Psoas muscle (tissue), 8 donors: ENCODE results near the gene RAB3C. TPM values are rescaled to one million over a fixed set of nuclear protein-coding genes. Genes with fewer than 3 reads are reported as not detected.
A peak's percentile ranks its signal among the peaks of the same experiment; 100 is the strongest.
"Not testable (repeated sequence)": the region's sequence is repeated elsewhere in the genome, so short reads cannot be mapped to it uniquely, and the experiment has no call there.

ENCODE experiments used
- ATAC-seq, 4 donors: fragments of 200-7000 bp; cut with Tn5 transposase; one replicate each; pipeline ENCODE4 v1.9.1; 2020; ENCODE audit warnings: moderate library complexity in 3 of 4, mild to moderate bottlenecking in 2 of 4
- DNase-seq, 2 donors: peaks; one replicate each; pipeline ENCODE4 v3.0.0-alpha.2; 2020
- H3K27ac ChIP-seq: fragments of 200-600 bp; one replicate; pipeline ENCODE4 v1.8.0; 2022
- H3K27me3 ChIP-seq, 3 donors: fragments of 200-600 bp in 1 of 3; one replicate each; pipeline versions ENCODE4 v1.6.1 to v1.8.0; 2013 to 2022; ENCODE audit warnings: low read length in 2 of 3, mild to moderate bottlenecking in 2 of 3, moderate library complexity in 1 of 3; ENCODE audit not compliant: insufficient read depth in 3 of 3
- H3K36me3 ChIP-seq, 2 donors: fragments of 200-600 bp in 1 of 2; one replicate each; pipeline versions ENCODE4 v1.6.1 to v1.8.0; 2013 to 2022; ENCODE audit warnings: low read depth in 1 of 2, mild to moderate bottlenecking in 1 of 2, moderate library complexity in 1 of 2; ENCODE audit not compliant: insufficient read depth in 1 of 2
- H3K4me1 ChIP-seq: fragments of 200-600 bp; one replicate; pipeline ENCODE4 v1.8.0; 2022
- H3K4me3 ChIP-seq: fragments of 200-600 bp; one replicate; pipeline ENCODE4 v1.8.0; 2022; ENCODE audit warnings: mild to moderate bottlenecking
- H3K9me3 ChIP-seq: fragments of 200-600 bp; one replicate; pipeline ENCODE4 v1.8.0; 2022
- CTCF ChIP-seq: fragments of 200-600 bp; IDR thresholded peaks from one replicate; pipeline ENCODE4 v1.8.0; 2022; ENCODE audit warnings: antibody characterized with exemption
- WGBS, 3 donors: extraction: QIAGEN DNeasy Blood & Tissue Kit; methylation state at CpG; one replicate each; pipeline versions ENCODE4 v1.1.6 to v1.1.7; 2013; 5-methylcytosine and 5-hydroxymethylcytosine counted together
- intact Hi-C, 2 donors: fragments of 100-400 bp; cut with DNase I; formaldehyde crosslinking; loops; one replicate each; pipeline versions ENCODE4 v1.11.0 to v1.14.2; 2022
- long read RNA-seq, 2 donors: library from polyadenylated mRNA; unstranded; transcript quantifications; one replicate each; pipeline ENCODE4 v2.0.0, GENCODE V29; 2021
- polyA plus RNA-seq, 3 donors: library from polyadenylated mRNA; stranded (reverse); fragments of 200-250 nt; gene quantifications; one replicate each; pipeline ENCODE4 v1.2.3, GENCODE V29; 2013
- total RNA-seq, 4 donors: library from RNA; stranded (reverse); fragmentation: NEBNext Ultra II Directional in 2 of 4; extraction: Animal tissue kit (Norgen Biotek cat#: 25700) in 2 of 4; gene quantifications; one replicate each; pipeline versions ENCODE4 v1.2.1 to v1.2.4, GENCODE V29; 2021 to 2023
- donor health status: healthy with polysubstance abuse.
- donor health status: DM: no; HTN: no; CAD: no; lungs with moderate emphysema.
- donor health status: Bipolar disorder and iron deficiency.
- donor health status: healthy.
- donor health status: DM: yes; HTN: yes; CAD: no.
- donor health status: DM: no; HTN: no; CAD: no.
- donor health status: DM: no; HTN: no; CAD: no.
- donor health status: DM: yes; HTN: yes; CAD: no.

Gene RAB3C
- 1 to 10 TPM in 1 of 4 donors, under 1 TPM in 3; 0.42 to 2.2 (median 0.70) TPM for total RNA-seq
- polyA plus RNA-seq, result under 1 TPM; 0.16 to 0.91 (median 0.59) TPM
- long read RNA-seq, donor 1, result 0 reads
- long read RNA-seq, donor 2, result 0 reads

- H3K4me1 ChIP-seq, result no peaks in the 10 kb centered on the region
- peaks cover 5 to 57% (median 5%) of the 10 kb centered on the region in 3 donors for H3K27me3 ChIP-seq
- whole genome bisulfite sequencing, 3 donors, result 0 to 1% (median 1%) methylated on average over 43 of the region's 43 CpGs
- no peaks in the 10 kb centered on the region for H3K9me3 ChIP-seq
- H3K36me3 ChIP-seq, result no peaks in the 10 kb centered on the region
- intact Hi-C loops, result no loop called here
- peak; percentile 95 to 100 (median 100) for ATAC-seq
- peak; percentile 86 to 90 for DNase-seq
- peak; percentile 6 for TF ChIP-seq CTCF
- H3K27ac ChIP-seq, result no peak within 1 kb of the TSS
- peak within 1 kb of the TSS; percentile 69 for H3K4me3 ChIP-seq
Measured at GRCh38 chr5:58582803-58583491, at the start of gene RAB3C. TSS of gene RAB3C (plus strand) at chr5:58583075. CDS start at chr5:58583209, 134 bp downstream.

DNA sequence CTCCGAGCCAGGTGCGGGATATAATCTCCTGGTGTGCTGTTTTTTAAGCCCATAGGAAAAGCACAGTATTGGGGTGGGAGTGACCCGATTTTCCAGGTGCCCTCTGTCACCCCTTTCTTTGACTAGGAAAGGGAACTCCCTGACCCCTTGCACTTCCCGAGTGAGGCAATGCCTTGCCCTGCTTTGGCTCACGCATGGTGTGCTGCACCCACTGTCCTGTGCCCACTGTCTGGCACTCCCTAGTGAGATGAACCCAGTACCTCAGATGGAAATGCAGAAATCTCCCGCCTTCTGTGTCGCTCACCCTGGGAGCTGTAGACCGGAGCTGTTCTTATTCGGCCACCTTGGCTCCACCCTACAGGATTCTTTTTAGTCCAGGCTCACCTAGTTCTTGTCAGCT lies 40.9 kb upstream of the RAB3C start:
- H3K27ac ChIP-seq, ATAC-seq, H3K27me3 ChIP-seq, intact Hi-C loops, H3K4me1 ChIP-seq, H3K9me3 ChIP-seq, H3K36me3 ChIP-seq, H3K4me3 ChIP-seq, DNase-seq: not testable (repeated sequence)
- WGBS, 3 donors, result 87 to 95% (median 93%) methylated on average over 9 of the region's 9 CpGs

- intact Hi-C loops, result no loop called here
- H3K4me1 ChIP-seq, result no peaks in the 10 kb centered on the region
- no peak overlapping the region for H3K4me3 ChIP-seq
- 90 to 95% (median 92%) methylated on average over 1 of the region's 1 CpG for WGBS, 3 donors
- TF ChIP-seq CTCF, result no peak
- no peak overlapping the region for H3K27ac ChIP-seq
- no peaks in the 10 kb centered on the region for H3K36me3 ChIP-seq
- no peaks in the 10 kb centered on the region for H3K9me3 ChIP-seq
- H3K27me3 ChIP-seq, result no peaks in the 10 kb centered on the region
- ATAC-seq (no peak), DNase-seq (no peak)
Measured at GRCh38 chr5:58542709-58543108, 40.2 kb upstream of the RAB3C start.

DNA sequence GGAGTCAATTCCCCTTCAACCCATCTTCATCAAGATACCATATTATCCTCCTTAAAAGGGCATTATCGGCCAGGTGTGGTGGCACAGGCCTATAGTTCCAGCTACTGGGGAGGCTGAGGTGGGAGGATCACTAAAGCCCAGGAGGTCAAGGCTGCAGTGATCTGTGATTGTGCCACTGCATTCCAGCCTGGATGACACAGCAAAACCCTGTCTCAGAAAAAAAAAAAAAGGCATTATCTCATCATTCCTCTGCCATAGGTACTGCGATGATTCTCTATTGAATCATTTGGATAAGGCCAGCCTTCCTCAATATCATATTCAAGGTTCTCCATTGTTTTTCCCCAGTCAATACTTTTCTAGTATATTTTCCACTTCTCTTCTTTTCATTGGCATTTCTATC lies 39.2 kb upstream of the RAB3C start:
- TF ChIP-seq CTCF, result no peak
- 87 to 89% (median 89%) methylated on average over 2 of the region's 2 CpGs for WGBS, 3 donors
- H3K4me3 ChIP-seq, result no peak overlapping the region
- no peak for DNase-seq
- H3K9me3 ChIP-seq, result no peaks in the 10 kb centered on the region
- intact Hi-C loops, result no loop called here
- H3K27ac ChIP-seq, result no peak overlapping the region
- ATAC-seq, result no peak
- no peaks in the 10 kb centered on the region for H3K36me3 ChIP-seq
- no peaks in the 10 kb centered on the region for H3K27me3 ChIP-seq
- H3K4me1 ChIP-seq, result no peaks in the 10 kb centered on the region

DNA sequence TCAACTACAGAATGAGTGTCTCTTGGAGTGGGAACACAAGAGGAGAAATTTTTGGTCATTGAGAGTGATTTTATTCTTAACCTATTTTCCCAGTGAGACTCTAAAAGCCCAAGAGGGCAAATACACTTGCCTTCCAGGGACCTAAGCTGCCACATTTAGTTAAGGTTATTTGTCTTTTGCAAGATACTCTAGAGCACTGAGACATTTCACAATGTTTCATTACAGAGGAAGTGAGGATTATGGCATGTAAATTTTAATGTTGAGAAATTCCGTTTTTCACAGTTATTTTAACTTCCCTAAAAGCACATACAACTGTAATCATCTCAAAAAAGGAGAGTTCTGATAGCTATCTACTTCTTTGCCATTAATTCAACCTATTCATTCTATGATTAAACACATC lies 38.7 kb upstream of the RAB3C start:
- no peaks in the 10 kb centered on the region for H3K9me3 ChIP-seq
- H3K27me3 ChIP-seq, result no peaks in the 10 kb centered on the region
- no peak for ATAC-seq
- H3K4me3 ChIP-seq, result no peak overlapping the region
- WGBS, 3 donors, result 39 to 53% (median 41%) methylated on average over 1 of the region's 1 CpG
- H3K4me1 ChIP-seq, result no peaks in the 10 kb centered on the region
- intact Hi-C loops, result no loop called here
- H3K36me3 ChIP-seq, result no peaks in the 10 kb centered on the region
- no peak for TF ChIP-seq CTCF
- no peak for DNase-seq
- H3K27ac ChIP-seq, result no peak overlapping the region
